Activated CD8-positive, alpha-beta memory T cell treated with anti-CD3 and anti-CD28 coated beads, Interleukin-2, amount 50 U/mL, for 24 hours (primary cell): ENCODE data around the gene BTNL3.
"Not testable (repeated sequence)": the region's sequence is repeated elsewhere in the genome, so short reads cannot be mapped to it uniquely, and the experiment has no call there.

Experiments used
- DNase-seq: peaks from one replicate; pipeline ENCODE4 v3.0.0-alpha.2; 2020; ENCODE audit errors: extremely low read depth

Gene BTNL3, protein sequence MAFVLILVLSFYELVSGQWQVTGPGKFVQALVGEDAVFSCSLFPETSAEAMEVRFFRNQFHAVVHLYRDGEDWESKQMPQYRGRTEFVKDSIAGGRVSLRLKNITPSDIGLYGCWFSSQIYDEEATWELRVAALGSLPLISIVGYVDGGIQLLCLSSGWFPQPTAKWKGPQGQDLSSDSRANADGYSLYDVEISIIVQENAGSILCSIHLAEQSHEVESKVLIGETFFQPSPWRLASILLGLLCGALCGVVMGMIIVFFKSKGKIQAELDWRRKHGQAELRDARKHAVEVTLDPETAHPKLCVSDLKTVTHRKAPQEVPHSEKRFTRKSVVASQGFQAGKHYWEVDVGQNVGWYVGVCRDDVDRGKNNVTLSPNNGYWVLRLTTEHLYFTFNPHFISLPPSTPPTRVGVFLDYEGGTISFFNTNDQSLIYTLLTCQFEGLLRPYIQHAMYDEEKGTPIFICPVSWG

DNA sequence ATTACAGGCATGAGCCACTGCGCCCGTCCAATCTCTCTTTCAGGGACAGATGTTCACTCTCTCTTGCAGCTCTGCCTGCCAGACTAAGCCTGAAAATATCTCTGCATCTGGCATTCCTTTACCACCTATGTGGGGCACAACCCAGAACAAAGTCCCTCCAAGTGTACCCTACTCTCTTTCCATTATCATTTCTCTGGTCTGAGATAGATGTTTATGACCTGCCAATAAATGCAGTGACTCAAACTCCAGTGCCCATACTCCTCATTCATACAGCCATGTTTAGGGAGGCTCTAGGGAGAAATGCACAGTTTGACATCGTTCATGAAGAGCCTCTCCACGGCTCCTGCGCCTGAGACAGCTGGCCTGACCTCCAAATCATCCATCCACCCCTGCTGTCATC, at the start of gene BTNL3:
BTNL3 (plus strand) TSS at position 255 of the 400 bp plus-strand sequence. CDS start 183 bp downstream, outside the sequence.
- DNase-seq: no peak

DNA sequence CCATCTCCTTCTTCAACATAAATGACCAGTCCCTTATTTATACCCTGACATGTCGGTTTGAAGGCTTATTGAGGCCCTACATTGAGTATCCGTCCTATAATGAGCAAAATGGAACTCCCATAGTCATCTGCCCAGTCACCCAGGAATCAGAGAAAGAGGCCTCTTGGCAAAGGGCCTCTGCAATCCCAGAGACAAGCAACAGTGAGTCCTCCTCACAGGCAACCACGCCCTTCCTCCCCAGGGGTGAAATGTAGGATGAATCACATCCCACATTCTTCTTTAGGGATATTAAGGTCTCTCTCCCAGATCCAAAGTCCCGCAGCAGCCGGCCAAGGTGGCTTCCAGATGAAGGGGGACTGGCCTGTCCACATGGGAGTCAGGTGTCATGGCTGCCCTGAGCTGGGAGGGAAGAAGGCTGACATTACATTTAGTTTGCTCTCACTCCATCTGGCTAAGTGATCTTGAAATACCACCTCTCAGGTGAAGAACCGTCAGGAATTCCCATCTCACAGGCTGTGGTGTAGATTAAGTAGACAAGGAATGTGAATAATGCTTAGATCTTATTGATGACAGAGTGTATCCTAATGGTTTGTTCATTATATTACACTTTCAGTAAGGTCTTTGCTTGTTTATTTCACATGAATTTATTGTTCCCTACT, 38.2 kb upstream of the BTNL3 start:
- no peak for DNase-seq

- DNase-seq: no peak
Measured at GRCh38 chr5:180959661-180960060, 29.0 kb upstream of the BTNL3 start.

GRCh38 chr5:180960209-180960608, 28.4 kb upstream of the BTNL3 start:
- no peak for DNase-seq

DNA sequence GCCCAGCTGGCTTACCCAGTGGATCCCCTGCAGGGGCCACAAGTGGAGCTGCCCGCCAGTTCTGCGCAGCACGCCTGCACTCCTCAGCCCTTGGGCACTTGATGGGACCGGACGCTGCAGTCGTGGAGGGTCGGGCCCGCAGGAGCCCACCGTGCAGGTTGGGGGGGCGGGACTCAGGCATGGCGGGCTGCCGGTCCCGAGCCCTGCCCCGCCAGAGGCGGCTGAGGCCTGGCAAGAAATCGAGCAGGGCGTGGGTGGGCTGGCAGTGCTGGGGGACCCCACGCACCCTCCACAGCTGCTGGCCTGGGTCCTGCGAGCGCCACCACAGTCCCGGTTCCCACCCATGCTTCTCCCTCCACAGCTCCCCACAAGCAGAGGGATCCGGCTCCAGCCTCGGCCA, 19.2 kb upstream of the BTNL3 start:
- DNase-seq: no peak

DNA sequence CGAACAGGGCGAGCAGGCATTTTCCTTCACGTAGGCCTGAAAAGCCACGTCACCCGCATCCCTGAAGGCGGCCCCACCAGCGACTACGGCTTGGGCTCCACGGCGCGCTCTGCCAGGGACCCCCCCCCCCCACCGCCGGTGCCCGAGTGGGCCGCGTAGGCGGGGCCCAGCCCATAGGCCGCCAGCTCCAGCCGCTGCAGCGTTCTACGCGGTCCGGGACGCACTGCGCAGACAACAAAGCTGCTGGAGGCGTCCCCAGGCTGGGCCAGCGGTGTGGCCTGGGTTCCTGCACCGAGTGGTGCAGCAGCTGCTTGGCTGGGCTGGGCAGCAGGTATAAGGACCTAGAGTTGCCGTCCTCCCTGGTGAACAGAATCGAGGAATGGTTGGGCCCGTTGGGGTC, 18.3 kb upstream of the BTNL3 start:
- DNase-seq: no peak

GRCh38 chr5:180970875-180971274, 17.8 kb upstream of the BTNL3 start:
- no peak for DNase-seq

GRCh38 chr5:180974612-180975315, 13.9 kb upstream of the BTNL3 start:
- DNase-seq: no peak

DNA sequence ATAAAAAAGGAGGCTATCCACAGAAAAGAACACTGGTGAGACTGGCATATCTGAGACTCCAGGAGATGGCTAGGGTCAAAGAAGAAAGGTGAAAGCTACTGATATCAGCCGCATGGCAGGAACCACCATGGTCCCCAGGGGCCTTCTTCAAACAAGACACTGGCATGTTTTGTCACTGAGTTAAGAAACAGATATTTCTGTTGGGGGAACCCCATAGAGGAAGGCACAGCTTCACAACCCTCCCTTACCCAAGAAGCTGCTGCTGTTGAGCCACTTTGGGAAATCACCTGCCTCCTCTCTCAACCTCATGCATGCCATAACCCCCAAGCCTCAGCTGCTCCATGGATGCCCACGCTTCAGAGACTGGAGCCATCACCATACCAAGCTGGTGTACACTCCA, 13.3 kb upstream of the BTNL3 start:
- DNase-seq: no peak

DNA sequence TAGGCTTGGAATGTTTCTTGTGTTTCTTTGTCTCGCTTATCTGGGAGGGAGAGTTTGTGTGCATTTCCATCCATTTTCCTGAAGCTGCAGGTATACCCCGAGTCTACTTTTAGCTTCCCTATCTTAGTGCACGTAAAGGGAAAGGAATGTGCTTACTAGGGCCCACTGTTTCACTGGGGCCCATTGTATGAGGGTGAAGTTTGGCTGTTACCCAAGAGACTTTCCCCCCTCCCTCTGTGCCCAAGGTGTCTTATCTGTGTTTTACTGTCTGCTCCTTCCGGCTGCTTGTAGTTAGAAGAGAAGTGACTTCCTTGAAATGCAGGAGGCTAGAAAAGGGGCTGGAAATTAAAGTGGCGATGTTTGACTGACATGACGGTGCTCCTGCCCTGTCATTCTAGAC, 12.1 kb upstream of the BTNL3 start:
- no peak for DNase-seq

GRCh38 chr5:180977852-180978251, 10.8 kb upstream of the BTNL3 start:
- no peak for DNase-seq

- DNase-seq: no peak
Measured at GRCh38 chr5:180982008-180982741, 6.5 kb upstream of the BTNL3 start.

DNA sequence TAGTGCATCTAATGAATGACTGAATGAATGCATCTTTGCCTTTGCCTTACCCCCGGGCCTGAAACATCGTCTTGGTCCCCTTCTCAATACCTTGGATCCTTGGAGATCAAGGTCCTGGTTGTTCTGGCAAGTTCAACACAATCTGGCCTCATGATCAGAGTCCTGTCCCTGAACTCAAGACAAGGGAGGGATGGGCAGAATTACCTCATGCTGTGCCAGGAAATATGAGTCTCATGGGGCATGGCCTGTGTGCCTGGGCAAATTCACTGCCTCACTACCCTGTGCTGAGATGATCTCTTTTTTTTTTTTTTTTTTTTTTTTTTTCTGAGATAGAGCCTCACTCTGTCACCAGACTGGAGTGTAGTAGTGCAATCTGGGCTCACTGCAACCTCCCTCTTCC, 630 bp upstream of the BTNL3 start:
- DNase-seq: no peak

DNA sequence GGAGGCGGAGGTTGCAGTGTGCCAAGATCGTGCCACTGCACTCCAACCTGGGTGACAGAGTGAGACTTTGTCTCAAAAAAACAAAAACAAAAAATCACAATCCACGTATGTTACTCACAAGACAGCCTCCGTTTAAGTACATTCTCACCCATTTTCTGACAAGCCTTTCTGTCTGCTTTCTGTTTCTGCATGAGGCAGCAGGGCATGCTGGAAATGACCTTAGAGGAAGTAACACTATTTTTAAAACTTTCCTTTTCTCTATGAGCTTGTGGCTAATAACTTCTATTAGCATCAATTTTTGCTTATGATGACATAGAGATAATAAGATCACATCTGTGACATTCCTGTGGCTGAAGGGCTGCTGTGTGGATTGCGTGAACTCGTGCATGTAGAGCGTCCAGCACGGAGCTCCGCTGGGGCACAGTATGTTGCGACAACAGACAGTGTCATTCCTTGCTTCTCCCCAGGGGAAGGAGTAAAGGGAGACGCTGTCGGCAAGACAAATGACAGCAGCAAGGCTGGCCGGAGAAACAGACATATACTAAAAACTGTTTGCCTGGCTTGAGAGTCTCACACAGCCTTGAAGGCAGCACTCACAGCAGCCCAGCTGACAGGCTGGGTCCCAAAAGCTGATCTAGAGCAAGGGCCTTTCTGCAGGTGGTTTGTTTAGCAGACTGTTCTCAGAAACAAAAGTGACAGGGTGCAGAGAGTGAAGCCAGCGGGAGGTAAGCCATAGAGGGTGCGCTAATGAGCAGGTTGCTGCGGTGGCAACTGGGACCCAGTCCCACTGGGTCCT, 1.6 kb downstream of the BTNL3 start:
- no peak for DNase-seq

- DNase-seq: no peak
Measured at GRCh38 chr5:180990882-180991242, 2.2 kb downstream of the BTNL3 start.

GRCh38 chr5:181001947-181002346, 13.3 kb downstream of the BTNL3 start:
- DNase-seq: no peak

- no peak for DNase-seq
Measured at GRCh38 chr5:181005791-181006190, 17.1 kb downstream of the BTNL3 start.

DNA sequence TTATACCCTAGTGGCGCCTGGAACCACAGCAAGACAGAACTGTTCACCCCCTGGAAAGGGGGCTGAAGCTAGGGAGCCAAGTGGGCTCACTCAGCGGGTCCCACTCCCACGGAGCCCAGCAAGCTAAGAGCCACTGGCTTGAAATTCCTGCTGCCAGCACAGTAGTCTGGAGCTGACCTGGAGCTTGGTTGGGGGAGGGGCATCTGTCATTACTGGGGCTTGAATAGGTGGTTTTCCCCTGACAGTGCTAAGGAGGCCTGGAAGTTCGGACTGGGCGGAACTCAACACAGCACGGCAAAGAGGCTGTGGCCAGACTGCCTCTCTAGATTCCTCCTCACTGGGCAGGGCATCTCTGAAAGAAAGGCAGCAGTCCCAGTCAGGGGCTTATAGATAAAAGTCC, 19.5 kb downstream of the BTNL3 start:
- no peak for DNase-seq

DNA sequence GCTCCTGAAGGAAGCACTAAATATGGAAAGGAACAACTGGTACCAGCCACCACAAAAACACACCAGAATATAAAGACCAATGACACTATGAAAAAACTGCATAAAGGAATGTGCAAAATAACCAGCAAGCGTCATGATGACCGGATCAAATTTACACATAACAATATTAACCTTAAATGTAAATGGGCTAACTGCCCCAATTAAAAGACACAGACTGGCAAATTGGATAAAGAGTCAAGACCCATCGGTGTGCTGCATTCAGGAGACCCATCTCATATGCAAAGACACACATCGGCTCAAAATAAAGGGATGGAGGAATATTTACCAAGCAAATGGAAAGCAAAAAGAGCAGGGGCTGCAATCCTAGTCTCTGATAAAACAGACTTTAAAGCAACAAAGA, 21.4 kb downstream of the BTNL3 start:
- DNase-seq: not testable (repeated sequence)

GRCh38 chr5:181014654-181015053, 26.0 kb downstream of the BTNL3 start:
- DNase-seq: not testable (repeated sequence)

- DNase-seq: not testable (repeated sequence)
Measured at GRCh38 chr5:181017448-181017847, 28.8 kb downstream of the BTNL3 start.
